GM21367 (cell line): ENCODE measurements around the gene SLC22A12.
"Not testable (repeated sequence)": the region's sequence is repeated elsewhere in the genome, so short reads cannot be mapped to it uniquely, and the experiment has no call there.

Experiments
- ATAC-seq: cut with Tn5 transposase; IDR thresholded peaks from one replicate; pipeline ENCODE4 v1.9.1; 2021; ENCODE audit not compliant: unreplicated experiment

The SLC22A12 gene

GRCh38 chr11:64590763-64591221 lies at the start of gene SLC22A12:
SLC22A12 (plus strand) TSS chr11:64591220; CDS start chr11:64591557, 337 bp downstream.
- no peak for ATAC-seq

DNA sequence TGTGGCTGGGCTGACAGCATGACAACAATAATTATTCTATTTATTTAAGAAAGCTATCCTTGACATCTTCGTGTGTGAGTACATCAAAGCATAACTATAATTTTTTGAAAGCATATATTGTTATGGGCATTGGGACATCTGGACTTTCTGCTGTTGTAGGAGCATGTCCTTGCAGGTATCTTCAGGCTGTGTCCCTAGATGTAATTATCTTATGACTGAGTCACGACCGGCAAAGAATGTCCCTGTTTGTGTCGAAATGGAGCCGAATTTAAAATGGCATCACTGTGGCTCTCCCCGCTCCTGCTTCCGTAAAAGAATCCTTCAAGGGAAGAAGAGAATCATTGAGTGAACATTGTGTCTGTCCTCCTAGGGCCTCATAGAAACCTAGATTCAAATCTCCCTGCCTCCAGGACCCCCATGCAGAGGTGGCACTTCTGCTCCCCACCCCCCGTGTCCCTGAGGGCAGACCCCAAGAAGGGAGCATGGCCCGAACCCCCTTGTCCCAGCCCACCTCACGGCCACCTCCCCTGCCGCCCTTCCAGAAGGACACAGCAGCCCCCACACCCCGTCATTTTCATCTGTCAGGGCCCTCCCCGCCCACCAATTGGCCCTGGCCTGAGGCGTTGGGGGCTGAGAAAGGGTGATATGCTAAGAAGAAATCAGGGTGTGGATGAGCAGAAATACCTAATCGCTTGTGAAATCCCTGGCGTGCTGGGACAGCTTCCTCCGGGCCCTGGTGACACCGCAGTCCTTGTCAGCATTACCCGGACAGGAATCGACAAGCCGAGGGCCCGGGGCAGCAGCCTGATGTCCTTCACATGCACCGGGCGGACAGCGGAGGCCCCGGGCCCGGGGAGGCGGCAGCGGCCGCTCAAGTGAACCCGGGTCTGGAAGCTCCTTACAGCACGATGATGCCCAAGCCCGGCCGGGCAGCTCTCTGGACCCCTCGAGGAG lies 48.6 kb upstream of the SLC22A12 start:
- no peak for ATAC-seq

- ATAC-seq: no peak
Measured at GRCh38 chr11:64543818-64544217, 47.2 kb upstream of the SLC22A12 start.

DNA sequence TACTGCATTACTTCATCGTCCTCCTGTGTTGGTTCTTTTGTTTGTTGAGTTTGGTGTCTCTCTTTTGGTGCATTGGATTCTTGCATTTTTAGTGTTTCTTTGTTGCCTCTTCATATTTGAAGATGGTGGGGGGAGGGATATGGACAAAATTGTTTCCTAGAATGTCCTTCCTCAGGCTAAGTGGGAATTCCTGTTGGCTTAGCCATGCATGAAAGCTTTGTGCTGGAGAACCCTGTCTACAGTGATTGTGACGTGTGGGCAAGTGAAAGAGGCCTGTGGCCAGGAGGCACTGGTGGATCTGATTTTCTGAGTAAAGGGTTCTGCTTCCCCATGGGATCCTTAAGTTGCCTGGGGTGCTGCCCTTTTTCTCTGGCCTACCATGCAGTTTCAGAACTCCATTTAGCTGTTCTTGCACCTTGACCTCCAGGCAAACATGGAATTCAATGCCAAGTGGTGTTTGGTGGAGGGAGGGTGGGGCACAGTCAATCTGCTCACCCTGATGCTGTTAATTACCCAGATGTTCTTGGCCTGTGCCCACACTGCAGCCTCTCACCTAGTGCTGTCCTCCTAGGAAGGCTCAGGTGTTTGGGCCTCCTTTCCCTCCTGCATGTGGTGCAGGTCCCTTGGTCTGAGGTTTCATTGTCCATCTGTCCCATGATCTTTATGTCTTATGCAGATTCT lies 46.3 kb upstream of the SLC22A12 start:
- ATAC-seq: no peak

- ATAC-seq: no peak
Measured at GRCh38 chr11:64545619-64546018, 45.4 kb upstream of the SLC22A12 start.

- ATAC-seq: no peak
Measured at GRCh38 chr11:64546176-64546575, 44.8 kb upstream of the SLC22A12 start.

DNA sequence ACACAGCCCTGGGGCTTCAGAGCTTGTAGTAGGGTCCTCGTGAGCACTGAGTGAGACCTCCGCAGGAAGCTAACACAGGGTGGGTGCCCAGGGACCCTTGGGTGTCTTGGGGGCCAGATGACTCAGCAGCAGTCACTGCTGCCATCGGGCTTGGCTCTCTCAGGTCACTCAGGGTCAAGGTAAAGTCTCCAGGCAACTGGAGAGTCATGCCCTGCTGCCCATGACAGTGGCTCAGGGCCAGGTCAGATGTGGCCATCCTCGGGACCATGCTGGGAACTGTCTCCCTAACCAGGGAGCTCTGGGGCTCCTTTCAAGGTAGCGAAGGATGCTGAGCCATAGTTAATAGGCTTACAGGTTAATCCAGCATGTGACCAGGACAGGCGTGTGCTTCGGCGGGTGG lies 44.4 kb upstream of the SLC22A12 start:
- no peak for ATAC-seq

- no peak for ATAC-seq
Measured at GRCh38 chr11:64549969-64550368, 41.1 kb upstream of the SLC22A12 start.

GRCh38 chr11:64553554-64554201 lies 37.3 kb upstream of the SLC22A12 start:
- ATAC-seq: no peak

DNA sequence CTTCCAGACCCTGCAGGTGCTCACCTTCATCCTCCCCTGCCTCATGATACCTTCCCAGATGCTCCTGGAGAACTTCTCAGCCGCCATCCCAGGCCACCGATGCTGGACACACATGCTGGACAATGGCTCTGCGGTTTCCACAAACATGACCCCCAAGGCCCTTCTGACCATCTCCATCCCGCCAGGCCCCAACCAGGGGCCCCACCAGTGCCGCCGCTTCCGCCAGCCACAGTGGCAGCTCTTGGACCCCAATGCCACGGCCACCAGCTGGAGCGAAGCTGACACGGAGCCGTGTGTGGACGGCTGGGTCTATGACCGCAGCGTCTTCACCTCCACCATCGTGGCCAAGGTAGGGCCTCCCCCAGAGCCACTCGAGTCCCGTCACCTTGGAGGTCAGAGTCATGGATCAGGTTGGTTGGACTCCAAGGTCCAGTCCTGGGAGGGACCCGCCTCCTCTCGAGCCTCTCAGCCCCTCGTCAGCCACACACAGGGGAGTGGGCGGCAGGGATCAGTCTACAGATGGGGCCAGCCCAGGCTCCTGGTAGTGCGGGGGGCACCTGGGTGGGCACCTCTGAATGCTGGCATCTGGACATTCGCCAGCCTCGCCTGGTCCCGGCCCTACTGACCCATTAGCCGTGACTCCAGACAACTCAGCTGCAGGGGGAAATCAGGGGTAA lies 34.8 kb upstream of the SLC22A12 start:
- ATAC-seq: no peak

GRCh38 chr11:64556721-64557250 lies 34.2 kb upstream of the SLC22A12 start:
- no peak for ATAC-seq

DNA sequence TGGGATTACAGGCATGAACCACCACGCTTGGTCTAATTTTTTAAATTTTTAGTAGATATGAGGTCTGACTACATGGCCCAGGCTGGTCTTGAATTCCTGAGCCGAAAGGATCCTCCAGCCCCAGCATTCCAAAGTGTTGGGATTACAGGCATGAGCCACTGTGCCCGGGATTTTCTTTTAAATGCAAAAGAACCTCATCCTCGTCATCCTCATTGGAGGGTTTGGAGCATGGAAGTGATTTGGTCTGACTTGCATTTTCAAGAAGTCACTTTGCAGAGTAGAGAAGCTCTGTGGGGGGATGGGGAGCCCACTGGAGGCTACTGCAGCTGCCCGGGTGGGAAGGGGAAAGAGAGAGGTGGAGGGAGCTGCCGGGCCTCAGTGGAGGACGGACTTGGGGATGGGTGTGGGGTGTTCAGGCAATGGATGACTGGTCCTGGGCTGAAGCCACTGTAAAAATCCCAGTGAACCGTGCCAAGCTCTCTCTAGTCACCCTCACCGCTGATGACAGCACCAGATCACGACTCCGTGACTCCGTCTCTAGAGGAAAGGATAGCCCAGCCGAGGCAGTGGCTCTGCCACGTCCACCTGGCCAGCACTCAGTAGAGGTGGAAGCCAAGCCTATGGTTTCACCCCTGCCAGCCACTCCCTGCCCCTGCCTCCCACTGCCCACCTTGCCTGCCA lies 32.8 kb upstream of the SLC22A12 start:
- no peak for ATAC-seq

DNA sequence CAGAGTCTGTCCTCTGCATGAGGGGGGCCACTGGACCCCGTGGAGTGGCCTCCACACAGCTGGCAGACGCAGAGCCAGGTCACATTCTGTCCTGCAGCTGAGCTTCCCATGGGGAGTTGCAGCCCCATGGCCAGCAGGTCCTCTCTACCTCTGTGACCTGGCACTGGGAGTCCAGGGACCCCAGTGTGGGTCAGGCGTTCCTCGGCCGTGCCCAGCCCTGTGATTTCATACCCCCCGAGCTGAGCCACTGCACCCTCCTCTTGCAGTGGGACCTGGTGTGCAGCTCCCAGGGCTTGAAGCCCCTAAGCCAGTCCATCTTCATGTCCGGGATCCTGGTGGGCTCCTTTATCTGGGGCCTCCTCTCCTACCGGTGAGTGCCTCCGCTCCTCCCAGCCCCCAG lies 32.2 kb upstream of the SLC22A12 start:
- ATAC-seq: no peak

GRCh38 chr11:64559351-64560138 lies 31.5 kb upstream of the SLC22A12 start:
- no peak for ATAC-seq

DNA sequence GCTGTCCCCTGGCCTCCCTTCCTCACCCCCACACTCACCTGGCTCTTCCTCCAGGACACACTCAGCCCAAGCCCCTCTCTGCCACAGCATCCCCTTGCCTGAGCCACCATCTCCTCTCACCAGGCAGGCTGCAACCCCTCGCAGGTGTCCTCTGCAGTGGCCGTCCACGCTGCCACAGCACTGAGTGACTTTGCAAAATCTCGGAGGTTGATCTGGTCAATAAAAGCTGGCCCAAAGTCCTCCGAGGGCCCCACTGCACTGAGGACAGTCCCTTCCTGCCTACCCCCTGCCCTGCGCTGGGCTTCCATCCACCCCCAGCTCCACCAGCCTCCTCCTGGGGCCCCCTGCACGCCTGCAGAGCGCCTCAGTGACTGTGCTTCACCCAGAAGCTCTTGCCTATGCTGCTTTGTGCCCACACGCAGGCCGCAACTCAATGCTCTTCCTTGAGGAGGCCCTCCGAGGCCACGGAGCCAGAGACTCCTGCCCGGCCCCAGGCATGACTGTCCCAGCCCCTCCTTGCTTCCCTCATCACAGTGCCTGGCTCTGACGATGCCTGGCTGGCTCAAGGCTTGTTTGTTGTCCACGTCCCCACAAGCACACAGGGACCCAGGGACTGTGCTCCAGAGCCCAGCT lies 30.8 kb upstream of the SLC22A12 start:
- no peak for ATAC-seq

GRCh38 chr11:64560941-64561340 lies 30.1 kb upstream of the SLC22A12 start:
- ATAC-seq: no peak

DNA sequence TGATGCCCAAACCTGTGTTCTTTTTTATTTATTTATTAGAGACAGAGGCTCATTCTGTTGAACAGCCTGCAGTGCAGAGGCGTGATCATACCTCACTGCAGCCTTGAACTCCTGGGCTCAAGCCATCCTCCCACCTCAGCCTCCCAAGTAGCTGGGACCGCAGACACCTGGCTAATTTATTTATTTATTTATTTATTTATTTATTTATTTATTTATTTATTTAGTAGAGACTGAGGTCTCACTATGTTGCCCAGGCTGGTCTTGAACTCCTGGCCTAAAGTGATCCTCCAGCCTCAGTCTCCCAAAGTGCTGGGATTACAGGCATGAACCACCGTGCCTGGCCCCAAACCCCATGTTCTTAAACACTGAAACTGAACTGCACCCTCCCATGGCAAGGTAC lies 29.6 kb upstream of the SLC22A12 start:
- ATAC-seq: not testable (repeated sequence)

DNA sequence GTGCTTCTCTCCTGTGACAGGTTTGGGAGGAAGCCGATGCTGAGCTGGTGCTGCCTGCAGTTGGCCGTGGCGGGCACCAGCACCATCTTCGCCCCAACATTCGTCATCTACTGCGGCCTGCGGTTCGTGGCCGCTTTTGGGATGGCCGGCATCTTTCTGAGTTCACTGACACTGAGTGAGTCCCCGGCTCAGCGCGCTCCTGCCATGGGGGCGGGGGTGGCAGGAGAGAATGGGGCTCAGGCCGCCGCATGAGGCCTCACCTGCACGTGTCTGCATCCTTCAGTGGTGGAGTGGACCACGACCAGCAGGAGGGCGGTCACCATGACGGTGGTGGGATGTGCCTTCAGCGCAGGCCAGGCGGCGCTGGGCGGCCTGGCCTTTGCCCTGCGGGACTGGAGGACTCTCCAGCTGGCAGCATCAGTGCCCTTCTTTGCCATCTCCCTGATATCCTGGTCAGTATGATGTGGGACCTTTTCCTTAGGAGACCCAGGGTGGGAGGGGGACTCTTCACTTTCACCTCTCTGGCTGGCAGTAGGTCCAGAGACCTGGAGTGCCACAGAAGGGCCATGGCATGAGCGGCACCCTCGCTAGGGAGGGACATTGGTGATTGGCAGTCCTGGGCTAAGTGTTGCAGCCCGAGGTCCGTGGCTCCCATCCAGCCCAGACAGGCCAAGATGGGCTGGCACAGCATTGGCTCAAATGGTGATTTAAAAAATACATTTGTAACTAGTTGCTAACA lies 28.9 kb upstream of the SLC22A12 start:
- ATAC-seq: no peak
